PFSK-1 (cell line): ENCODE data around the gene STMND1.

Experiments
- FOXP2 ChIP-seq: optimal IDR thresholded peaks from 2 replicates; pipeline ENCODE3; 2011; ENCODE audit warnings: borderline replicate concordance, control low read depth, inconsistent platforms; ENCODE audit not compliant: insufficient read depth; ENCODE audit errors: extremely low read length, extremely low read depth
- POLR2AphosphoS5 ChIP-seq: IDR thresholded peaks from 2 replicates; pipeline ENCODE4 v1.6.1; 2012; ENCODE audit warnings: low read depth, mild to moderate bottlenecking, control low read depth, low read length, moderate library complexity
- SIN3A ChIP-seq: IDR thresholded peaks from 2 replicates; pipeline ENCODE4 v1.6.1; 2012; ENCODE audit warnings: mild to moderate bottlenecking, low read length, moderate library complexity, borderline replicate concordance; ENCODE audit not compliant: insufficient read depth
- TAF1 ChIP-seq: IDR thresholded peaks from 2 replicates; pipeline ENCODE4 v1.6.1; 2012; ENCODE audit warnings: low read length, control low read depth, borderline replicate concordance; ENCODE audit not compliant: insufficient read depth
- TF ChIP-seq, protein P1 (sequence below), 2 experiments: IDR thresholded peaks; 2 replicates each; pipeline versions ENCODE4 v1.6.1 to v1.8.0; 2011 to 2012; ENCODE audit warnings: low read depth in 2 of 2, low read length in 2 of 2, control low read depth in 1 of 2, inconsistent platforms in 1 of 2, mild to moderate bottlenecking in 1 of 2, moderate library complexity in 1 of 2; ENCODE audit not compliant: insufficient read depth in 1 of 2

The STMND1 gene

DNA sequence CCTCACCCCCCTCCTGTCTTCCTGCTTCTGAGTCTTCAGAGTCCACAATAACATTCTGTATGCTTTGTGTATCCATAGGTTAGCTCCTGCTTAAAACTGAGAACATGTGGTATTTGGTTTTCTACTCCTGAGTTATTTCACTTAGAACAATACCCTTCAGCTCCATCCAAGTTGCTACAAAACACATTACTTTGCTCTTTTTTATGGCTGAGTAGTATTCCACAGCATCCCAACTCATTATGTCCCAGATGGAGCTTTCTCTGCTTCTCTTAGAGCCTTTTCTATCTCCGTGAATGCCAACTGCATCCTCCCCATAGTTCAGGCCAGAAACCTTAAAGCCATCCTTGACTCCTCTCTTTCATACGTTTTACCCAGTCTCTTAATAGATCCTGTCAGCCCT lies 55.8 kb downstream of the STMND1 start:
- TF ChIP-seq, protein P1, sequence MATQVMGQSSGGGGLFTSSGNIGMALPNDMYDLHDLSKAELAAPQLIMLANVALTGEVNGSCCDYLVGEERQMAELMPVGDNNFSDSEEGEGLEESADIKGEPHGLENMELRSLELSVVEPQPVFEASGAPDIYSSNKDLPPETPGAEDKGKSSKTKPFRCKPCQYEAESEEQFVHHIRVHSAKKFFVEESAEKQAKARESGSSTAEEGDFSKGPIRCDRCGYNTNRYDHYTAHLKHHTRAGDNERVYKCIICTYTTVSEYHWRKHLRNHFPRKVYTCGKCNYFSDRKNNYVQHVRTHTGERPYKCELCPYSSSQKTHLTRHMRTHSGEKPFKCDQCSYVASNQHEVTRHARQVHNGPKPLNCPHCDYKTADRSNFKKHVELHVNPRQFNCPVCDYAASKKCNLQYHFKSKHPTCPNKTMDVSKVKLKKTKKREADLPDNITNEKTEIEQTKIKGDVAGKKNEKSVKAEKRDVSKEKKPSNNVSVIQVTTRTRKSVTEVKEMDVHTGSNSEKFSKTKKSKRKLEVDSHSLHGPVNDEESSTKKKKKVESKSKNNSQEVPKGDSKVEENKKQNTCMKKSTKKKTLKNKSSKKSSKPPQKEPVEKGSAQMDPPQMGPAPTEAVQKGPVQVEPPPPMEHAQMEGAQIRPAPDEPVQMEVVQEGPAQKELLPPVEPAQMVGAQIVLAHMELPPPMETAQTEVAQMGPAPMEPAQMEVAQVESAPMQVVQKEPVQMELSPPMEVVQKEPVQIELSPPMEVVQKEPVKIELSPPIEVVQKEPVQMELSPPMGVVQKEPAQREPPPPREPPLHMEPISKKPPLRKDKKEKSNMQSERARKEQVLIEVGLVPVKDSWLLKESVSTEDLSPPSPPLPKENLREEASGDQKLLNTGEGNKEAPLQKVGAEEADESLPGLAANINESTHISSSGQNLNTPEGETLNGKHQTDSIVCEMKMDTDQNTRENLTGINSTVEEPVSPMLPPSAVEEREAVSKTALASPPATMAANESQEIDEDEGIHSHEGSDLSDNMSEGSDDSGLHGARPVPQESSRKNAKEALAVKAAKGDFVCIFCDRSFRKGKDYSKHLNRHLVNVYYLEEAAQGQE (IDR thresholded peaks at IDR 0.05; ENCODE audit: insufficient read depth in 1 of 2, low read depth in 2 of 2, low read length in 2 of 2) = no peak
- TF ChIP-seq POLR2AphosphoS5 (no peak), SIN3A (no peak), FOXP2 (no peak), TAF1 (no peak)

DNA sequence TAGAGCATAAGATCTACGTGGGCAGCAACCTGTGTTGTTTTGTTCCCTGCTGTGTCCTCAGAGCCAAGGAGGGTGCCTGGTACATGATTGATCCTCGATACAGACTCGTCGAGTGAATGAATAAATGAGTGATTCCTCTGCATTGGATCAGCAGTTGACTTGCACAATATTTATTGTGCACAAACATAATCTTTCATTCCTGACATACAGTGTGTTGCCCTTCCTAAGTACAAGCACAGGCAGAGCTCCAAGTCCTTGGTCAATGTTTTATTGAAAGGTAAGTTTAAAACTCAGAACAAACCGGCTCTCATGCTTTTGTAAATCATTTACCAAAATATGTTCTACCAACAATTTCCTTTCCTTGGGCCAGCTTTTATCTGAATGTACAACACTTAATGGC lies 57.4 kb downstream of the STMND1 start:
- no peak for TF ChIP-seq FOXP2
- TF ChIP-seq POLR2AphosphoS5 = no peak
- TF ChIP-seq, protein P1 (IDR thresholded peaks at IDR 0.05; ENCODE audit: insufficient read depth in 1 of 2, low read depth in 2 of 2, low read length in 2 of 2) = no peak
- no peak for TF ChIP-seq SIN3A
- TF ChIP-seq TAF1 = no peak

DNA sequence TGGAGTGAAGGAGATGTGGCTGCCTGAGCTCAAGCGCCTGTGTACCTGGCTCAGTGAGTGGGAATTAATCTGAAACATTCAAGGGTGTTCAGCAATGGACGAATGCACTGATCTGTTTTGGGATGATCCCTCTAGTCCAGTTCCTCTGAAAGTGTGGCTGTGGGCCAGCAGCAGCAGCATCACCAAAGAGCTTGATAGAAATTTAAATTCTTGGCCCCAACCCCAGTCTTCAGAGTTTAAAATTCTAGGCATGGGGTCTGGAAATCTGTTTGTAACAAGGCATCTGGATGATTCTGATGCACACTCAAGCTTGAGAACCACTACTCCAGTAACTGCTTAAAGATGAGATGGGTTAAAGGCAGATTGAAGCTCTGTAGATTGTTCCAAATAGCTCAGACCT lies 59.2 kb downstream of the STMND1 start:
- TF ChIP-seq TAF1 (no peak), SIN3A (no peak), POLR2AphosphoS5 (no peak), FOXP2 (no peak)
- TF ChIP-seq, protein P1 (IDR thresholded peaks at IDR 0.05; ENCODE audit: insufficient read depth in 1 of 2, low read depth in 2 of 2, low read length in 2 of 2) = no peak

DNA sequence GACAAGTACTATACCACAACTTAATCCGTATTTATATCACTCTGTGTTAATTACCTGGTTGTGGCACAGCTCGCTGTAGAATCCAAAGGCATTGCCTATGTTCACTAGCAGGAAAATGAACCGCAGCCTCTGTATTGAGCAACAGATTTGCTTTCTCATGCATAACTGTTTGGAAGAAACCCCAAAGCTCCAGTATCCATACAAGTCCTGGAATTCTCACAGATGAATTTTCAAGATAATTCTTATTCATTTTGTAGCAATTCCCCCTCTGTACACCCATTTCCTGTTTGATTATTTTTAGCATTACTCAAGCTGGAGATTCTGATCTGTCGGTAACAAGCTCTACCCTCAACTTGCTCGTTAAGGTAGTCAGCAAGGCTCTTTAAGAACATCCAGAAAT lies 63.5 kb downstream of the STMND1 start:
- TF ChIP-seq FOXP2 = no peak
- TF ChIP-seq SIN3A = no peak
- TF ChIP-seq, protein P1 (IDR thresholded peaks at IDR 0.05; ENCODE audit: insufficient read depth in 1 of 2, low read depth in 2 of 2, low read length in 2 of 2) = no peak
- no peak for TF ChIP-seq TAF1
- no peak for TF ChIP-seq POLR2AphosphoS5

DNA sequence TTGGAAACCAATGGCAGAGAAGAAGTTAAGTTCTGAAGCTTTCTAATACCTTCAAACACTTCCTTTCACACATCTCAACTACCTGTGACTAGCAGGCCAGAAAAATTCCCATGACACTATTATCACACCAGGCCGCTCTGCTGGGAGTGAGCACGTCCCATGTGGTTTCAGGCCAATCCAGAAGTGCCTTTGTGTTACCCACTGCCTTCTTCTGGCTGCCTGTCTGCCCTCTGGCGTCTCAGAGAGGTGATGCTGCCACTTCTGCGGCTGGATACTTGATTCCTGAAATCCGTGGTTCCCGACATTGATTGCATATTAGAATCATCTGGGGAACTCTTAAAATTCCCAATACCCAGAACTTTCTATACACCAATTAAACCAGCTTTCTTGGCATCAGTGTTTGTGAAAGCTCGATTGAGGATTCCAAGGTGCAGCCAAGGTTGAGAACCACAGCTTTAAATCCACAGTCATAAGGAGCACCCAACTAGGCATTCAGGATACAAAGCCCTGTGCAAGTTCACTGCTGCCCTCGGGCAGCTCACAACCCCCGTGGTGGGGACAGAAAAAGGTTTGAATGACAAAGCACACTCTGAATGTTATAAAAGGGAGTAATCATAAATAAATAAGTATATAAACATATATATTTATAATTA lies 65.6 kb downstream of the STMND1 start:
- TF ChIP-seq, protein P1 (IDR thresholded peaks at IDR 0.05; ENCODE audit: insufficient read depth in 1 of 2, low read depth in 2 of 2, low read length in 2 of 2) = no peak
- no peak for TF ChIP-seq SIN3A
- TF ChIP-seq POLR2AphosphoS5 = no peak
- no peak for TF ChIP-seq TAF1
- no peak for TF ChIP-seq FOXP2
